Subcutaneous abdominal adipose tissue (tissue), 5 donors: ENCODE results near the gene URB2.
"Not testable (repeated sequence)": the region's sequence is repeated elsewhere in the genome, so short reads cannot be mapped to it uniquely, and the experiment has no call there.

Experiments
- H3K27ac ChIP-seq: one replicate; pipeline ENCODE4 v1.7.0; 2013; ENCODE audit warnings: low read depth, mild to moderate bottlenecking, inconsistent platforms, low read length, moderate library complexity
- H3K27me3 ChIP-seq, 5 donors: one replicate each; pipeline ENCODE4 v1.7.0; 2013; ENCODE audit warnings: low read length in 5 of 5, inconsistent platforms in 1 of 5; ENCODE audit not compliant: control insufficient read depth in 5 of 5, insufficient read depth in 4 of 5
- H3K36me3 ChIP-seq, 5 donors: one replicate each; pipeline ENCODE4 v1.7.0; 2013; ENCODE audit warnings: low read length in 5 of 5; ENCODE audit not compliant: control insufficient read depth in 5 of 5, insufficient read depth in 5 of 5
- H3K4me1 ChIP-seq, 5 donors: one replicate each; pipeline ENCODE4 v1.7.0; 2013; ENCODE audit warnings: low read length in 5 of 5, mild to moderate bottlenecking in 3 of 5, moderate library complexity in 1 of 5; ENCODE audit not compliant: control insufficient read depth in 5 of 5, insufficient read depth in 5 of 5
- H3K4me3 ChIP-seq, 5 donors: one replicate each; pipeline ENCODE4 v1.7.0; 2013; ENCODE audit warnings: low read length in 5 of 5, low read depth in 1 of 5
- H3K9ac ChIP-seq, 5 donors: one replicate each; pipeline ENCODE4 v1.7.0; 2013; ENCODE audit warnings: low read length in 5 of 5, mild to moderate bottlenecking in 4 of 5, moderate library complexity in 3 of 5
- H3K9me3 ChIP-seq, 5 donors: one replicate each; pipeline ENCODE4 v1.7.0; 2013; ENCODE audit warnings: low read length in 5 of 5; ENCODE audit not compliant: control insufficient read depth in 5 of 5
- donor health status: healthy.
- donor health status: healthy.
- donor health status: healthy.
- donor health status: healthy.
- donor health status: healthy.

URB2 gene

GRCh38 chr1:229699613-229700267, 73.7 kb downstream of the URB2 start:
- no peaks in the 10 kb centered on the region for H3K9me3 ChIP-seq
- H3K36me3 ChIP-seq: no peaks in the 10 kb centered on the region
- H3K4me1 ChIP-seq: peaks cover 0 to 12% (median 11%) of the 10 kb centered on the region in 5 donors
- H3K27ac ChIP-seq: no peak overlapping the region
- no peak overlapping the region for H3K4me3 ChIP-seq
- no peaks in the 10 kb centered on the region for H3K27me3 ChIP-seq
- H3K9ac ChIP-seq: no peak overlapping the region

DNA sequence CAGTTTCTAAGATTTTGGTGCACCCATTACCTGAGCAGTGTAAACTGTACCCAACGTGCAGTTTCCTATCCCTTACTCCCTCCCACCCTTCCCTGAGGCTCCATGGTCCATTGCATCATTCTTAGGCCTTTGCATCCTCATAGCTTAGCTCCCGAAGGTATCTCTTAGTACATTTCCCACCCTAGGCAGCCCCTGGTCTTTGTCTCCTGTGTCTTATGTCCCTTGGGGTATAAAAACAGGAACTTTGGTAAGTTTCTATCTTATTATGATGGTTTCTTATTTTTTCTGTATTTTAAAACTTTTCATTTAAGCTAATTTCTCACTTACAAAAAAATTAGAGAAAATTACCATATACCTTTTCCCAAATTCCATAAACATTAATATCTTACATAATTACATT, 78.1 kb downstream of the URB2 start:
- no peaks in the 10 kb centered on the region for H3K9me3 ChIP-seq
- no peaks in the 10 kb centered on the region for H3K36me3 ChIP-seq
- H3K9ac ChIP-seq: no peak overlapping the region
- no peaks in the 10 kb centered on the region for H3K27me3 ChIP-seq
- H3K4me3 ChIP-seq: no peak overlapping the region
- peaks cover 0 to 22% (median 11%) of the 10 kb centered on the region in 5 donors for H3K4me1 ChIP-seq
- H3K27ac ChIP-seq: no peak overlapping the region

DNA sequence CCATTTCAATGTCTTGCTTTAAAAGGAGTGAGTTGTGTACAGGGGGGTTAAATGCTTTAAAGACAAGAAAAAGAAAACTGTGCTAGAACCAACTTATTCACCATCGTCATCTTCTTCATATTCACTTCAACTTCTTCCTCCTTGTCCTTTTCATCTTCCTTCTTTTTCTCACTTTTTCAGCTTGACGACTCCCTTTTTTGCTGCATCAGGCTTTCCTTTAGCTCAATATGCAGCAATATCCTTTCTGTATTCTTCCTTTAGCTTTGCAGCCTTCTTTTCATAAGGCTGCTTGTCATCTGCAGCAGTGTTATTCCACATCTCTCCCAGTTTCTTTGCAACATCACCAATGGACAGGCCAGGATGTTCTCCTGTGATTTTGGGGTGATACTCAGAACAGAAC, 79.1 kb downstream of the URB2 start:
- peaks cover 0 to 18% (median 8%) of the 10 kb centered on the region in 5 donors for H3K4me1 ChIP-seq
- not testable (repeated sequence) for H3K36me3 ChIP-seq, H3K27ac ChIP-seq, H3K9ac ChIP-seq, H3K9me3 ChIP-seq, H3K4me3 ChIP-seq, H3K27me3 ChIP-seq

DNA sequence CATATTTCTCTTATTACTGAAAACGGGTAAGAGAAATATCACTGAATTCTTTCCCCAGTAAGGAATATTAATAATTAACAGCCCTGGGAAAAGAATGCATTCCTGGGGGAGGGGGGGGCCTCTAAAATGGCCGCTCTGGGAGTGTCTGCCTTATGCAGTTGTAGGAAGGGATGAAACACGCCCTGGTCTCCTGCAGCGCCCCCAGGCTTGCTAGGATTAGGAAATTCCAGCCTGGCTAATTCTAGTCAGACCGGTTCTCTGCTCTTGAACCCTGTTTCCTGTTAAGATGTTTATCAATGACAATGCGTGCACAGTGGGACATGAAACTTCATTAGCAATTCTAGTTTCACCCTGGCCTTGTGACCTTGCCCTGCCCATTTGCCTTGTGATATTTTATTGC, 81.1 kb downstream of the URB2 start:
- not testable (repeated sequence) for H3K4me3 ChIP-seq

DNA sequence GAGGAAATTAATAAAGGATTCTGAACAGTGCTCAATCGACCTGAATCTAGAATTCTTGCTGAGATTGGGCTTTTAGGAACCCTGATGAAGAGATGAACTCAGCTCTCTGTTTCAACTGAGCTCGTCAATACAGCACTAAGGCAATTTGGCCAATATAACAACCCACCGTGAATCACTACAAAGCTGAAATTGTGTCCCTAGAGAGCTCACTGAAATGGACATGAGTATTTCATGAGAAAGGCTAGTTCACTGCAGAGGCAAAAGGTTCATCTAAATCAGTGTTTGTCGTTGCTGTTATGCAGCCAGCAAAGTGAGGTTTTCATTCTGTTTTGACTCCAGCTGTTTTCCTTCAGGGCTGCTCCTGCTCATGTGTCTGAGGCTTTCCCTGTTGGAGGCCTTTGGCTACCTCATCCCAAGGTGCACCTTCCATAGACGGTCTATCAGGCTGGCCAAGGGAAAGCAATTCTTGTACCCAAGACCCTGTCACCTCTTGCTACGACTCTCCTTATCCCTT, 83.5 kb downstream of the URB2 start:
- Histone ChIP-seq H3K27ac (no peak overlapping the region), H3K4me1 (peaks cover 0 to 28% (median 12%) of the 10 kb centered on the region in 5 donors), H3K9ac (no peak overlapping the region), H3K27me3 (no peaks in the 10 kb centered on the region), H3K9me3 (no peaks in the 10 kb centered on the region), H3K4me3 (no peak overlapping the region), H3K36me3 (no peaks in the 10 kb centered on the region)

More for the DNA sequence above, 81.1 kb downstream of the URB2 start:
- not testable (repeated sequence) for H3K27ac ChIP-seq, H3K9ac ChIP-seq, H3K27me3 ChIP-seq, H3K9me3 ChIP-seq, H3K36me3 ChIP-seq
- H3K4me1 ChIP-seq: peaks cover 0 to 28% (median 12%) of the 10 kb centered on the region in 5 donors
